Kidney (tissue), 14 donors: ENCODE results near the gene PPM1E. TPM values are rescaled to one million over a fixed set of nuclear protein-coding genes. Genes with fewer than 3 reads are reported as not detected.
A peak's percentile ranks its signal among the peaks of the same experiment; 100 is the strongest.

Experiments
- DNase-seq, 5 donors: peaks; one replicate each; pipeline ENCODE4 v3.0.0-alpha.2; 2013 to 2020
- FAIRE-seq: peaks from 2 replicates; lab custom pipeline; 2012; peaks lifted over from hg19 to GRCh38; lab: Jason Lieb, UNC
- H3K27ac ChIP-seq, 2 donors: one replicate each; pipeline ENCODE4 v1.7.0; 2013; ENCODE audit warnings: low read depth in 2 of 2, low read length in 2 of 2, inconsistent platforms in 1 of 2
- H3K27me3 ChIP-seq: one replicate; pipeline ENCODE4 v1.7.1; 2013; ENCODE audit warnings: low read length, inconsistent platforms; ENCODE audit not compliant: control insufficient read depth, insufficient read depth
- H3K36me3 ChIP-seq, 3 donors: one replicate each; pipeline versions ENCODE4 v1.7.0 to v1.7.1; 2013; ENCODE audit warnings: low read length in 3 of 3, control low read depth in 1 of 3, inconsistent platforms in 1 of 3; ENCODE audit not compliant: insufficient read depth in 3 of 3, control insufficient read depth in 2 of 3
- H3K4me1 ChIP-seq, 3 donors: one replicate each; pipeline versions ENCODE4 v1.7.0 to v1.7.1; 2013; ENCODE audit warnings: low read length in 3 of 3, inconsistent platforms in 1 of 3, low read depth in 1 of 3; ENCODE audit not compliant: control insufficient read depth in 2 of 3, insufficient read depth in 2 of 3
- H3K4me3 ChIP-seq, 3 donors: one replicate each; pipeline versions ENCODE4 v1.7.0 to v1.8.1; 2013; ENCODE audit warnings: low read length in 3 of 3, control low read depth in 1 of 3, inconsistent platforms in 1 of 3
- H3K9ac ChIP-seq, 3 donors: one replicate each; pipeline versions ENCODE4 v1.7.0 to v1.7.1; 2013; ENCODE audit warnings: low read length in 3 of 3, control low read depth in 1 of 3, inconsistent platforms in 1 of 3
- H3K9me3 ChIP-seq, 3 donors: one replicate each; pipeline versions ENCODE4 v1.7.0 to v1.7.1; 2013; ENCODE audit warnings: low read length in 3 of 3, control low read depth in 1 of 3, inconsistent platforms in 1 of 3; ENCODE audit not compliant: control insufficient read depth in 2 of 3, insufficient read depth in 1 of 3
- CTCF ChIP-seq: IDR thresholded peaks from 3 replicates; pipeline ENCODE4 v1.5.1; 2012; ENCODE audit warnings: mild to moderate bottlenecking, moderate library complexity, borderline replicate concordance; ENCODE audit not compliant: insufficient read depth; ENCODE audit errors: extremely low read depth
- intact Hi-C: fragments of 100-400 bp; cut with DNase I; formaldehyde crosslinking; loops from one replicate; pipeline ENCODE4 v1.11.1; 2022
- polyA plus RNA-seq: library from polyadenylated mRNA; stranded (reverse); fragments of 350-450 nt; fragmentation: Illumina TruSeq; extraction: RNeasy Lipid Tissue Mini Kit (QIAGEN cat#74804); gene quantifications from one replicate; pipeline ENCODE4 v1.2.3, GENCODE V29; 2014; ENCODE audit warnings: low read depth, low replicate concordance; ENCODE audit not compliant: insufficient read depth
- total RNA-seq: library from RNA; stranded (reverse); fragmentation: NEBNext Ultra II Directional; extraction: Animal tissue kit (Norgen Biotek cat#: 25700); gene quantifications from one replicate; pipeline ENCODE4 v1.2.1, GENCODE V29; 2021
- donor health status: control.
- donor health status: control.
- donor health status: control.
- donor health status: control.
- donor health status: control.
- donor health status: DM: yes; HTN: yes; CAD: no.
- donor health status: Normal renal cell carcinoma (clear cell type).

The PPM1E gene
- total and polyA plus RNA-seq, 2 donors from 2014 or later, result 0.47 to 0.82 TPM

- TF ChIP-seq CTCF, result peak; percentile 19
- intact Hi-C loops, result no loop called here
- Histone ChIP-seq H3K9me3 (no peaks in the 10 kb centered on the region), H3K36me3 (no peaks in the 10 kb centered on the region), H3K4me3 (no peak overlapping the region), H3K27ac (no peak overlapping the region), H3K27me3 (no peaks in the 10 kb centered on the region), H3K9ac (no peak overlapping the region), H3K4me1 (no peaks in the 10 kb centered on the region)
- DNase-seq (peak in 1 of 5 donors; percentile 39), FAIRE-seq (no peak)
Observed at GRCh38 chr17:58960068-58960467, 204.4 kb downstream of the PPM1E start.

GRCh38 chr17:58965221-58965620 is 209.6 kb downstream of the PPM1E start:
- H3K36me3 ChIP-seq, result no peaks in the 10 kb centered on the region
- no peaks in the 10 kb centered on the region for H3K27me3 ChIP-seq
- FAIRE-seq, result no peak
- peaks cover 0 to 3% (median 0%) of the 10 kb centered on the region in 3 donors for H3K4me1 ChIP-seq
- no peak overlapping the region for H3K4me3 ChIP-seq
- DNase-seq, result peak in 1 of 5 donors; percentile 38
- no peak overlapping the region for H3K9ac ChIP-seq
- TF ChIP-seq CTCF, result no peak
- H3K9me3 ChIP-seq, result no peaks in the 10 kb centered on the region
- H3K27ac ChIP-seq, result no peak overlapping the region
- intact Hi-C loops, result no loop called here

- Histone ChIP-seq H3K27me3 (no peaks in the 10 kb centered on the region), H3K27ac (no peak overlapping the region), H3K4me1 (peaks cover 0 to 3% (median 0%) of the 10 kb centered on the region in 3 donors), H3K9me3 (no peaks in the 10 kb centered on the region), H3K36me3 (no peaks in the 10 kb centered on the region), H3K4me3 (no peak overlapping the region), H3K9ac (no peak overlapping the region)
- intact Hi-C loops, result no loop called here
- DNase-seq (no peak), FAIRE-seq (peak; percentile 69)
- no peak for TF ChIP-seq CTCF
Observed at GRCh38 chr17:58966208-58966607, 210.6 kb downstream of the PPM1E start.
